Smooth muscle cell of the brain vasculature (primary cell): ENCODE results near the gene SPTBN1.
"Not testable (repeated sequence)": the region's sequence is repeated elsewhere in the genome, so short reads cannot be mapped to it uniquely, and the experiment has no call there.

Experiments
- DNase-seq: peaks from one replicate; pipeline ENCODE4 v3.0.0-alpha.2; 2012; ENCODE audit warnings: low read depth, low spot score

The SPTBN1 gene

DNA sequence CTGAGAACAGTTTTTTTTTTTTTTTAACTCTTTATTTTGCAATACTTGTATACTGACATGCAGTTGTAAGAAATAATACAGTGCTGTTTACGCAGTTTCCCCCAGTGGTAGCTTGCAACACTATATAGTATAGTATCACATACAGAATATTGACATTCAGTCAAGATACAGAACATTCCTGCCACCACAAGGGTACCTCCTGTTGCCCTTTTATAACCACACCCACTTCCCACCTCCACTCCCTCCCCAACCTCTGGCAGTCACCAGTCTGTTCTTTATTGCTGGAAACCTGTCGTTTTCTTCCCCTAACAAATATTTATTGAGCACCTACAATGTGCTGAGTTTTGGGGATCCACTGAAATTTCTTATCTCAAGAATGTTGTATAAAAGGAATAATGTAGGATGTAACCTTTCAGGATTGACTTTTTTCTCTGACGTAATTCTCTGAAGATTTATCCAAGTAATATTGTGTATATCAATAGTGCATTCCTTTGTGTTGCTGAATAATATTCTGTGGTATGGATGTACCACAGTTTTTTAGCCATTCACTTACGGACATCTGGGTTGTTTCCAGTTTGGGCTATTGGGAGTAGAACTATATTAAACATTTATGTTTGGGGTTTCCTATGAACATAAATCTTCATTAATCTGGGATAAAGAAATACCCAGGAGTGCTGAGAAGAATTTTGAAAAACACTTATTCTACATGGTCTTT, 215.9 kb downstream of the SPTBN1 start:
- DNase-seq: no peak

DNA sequence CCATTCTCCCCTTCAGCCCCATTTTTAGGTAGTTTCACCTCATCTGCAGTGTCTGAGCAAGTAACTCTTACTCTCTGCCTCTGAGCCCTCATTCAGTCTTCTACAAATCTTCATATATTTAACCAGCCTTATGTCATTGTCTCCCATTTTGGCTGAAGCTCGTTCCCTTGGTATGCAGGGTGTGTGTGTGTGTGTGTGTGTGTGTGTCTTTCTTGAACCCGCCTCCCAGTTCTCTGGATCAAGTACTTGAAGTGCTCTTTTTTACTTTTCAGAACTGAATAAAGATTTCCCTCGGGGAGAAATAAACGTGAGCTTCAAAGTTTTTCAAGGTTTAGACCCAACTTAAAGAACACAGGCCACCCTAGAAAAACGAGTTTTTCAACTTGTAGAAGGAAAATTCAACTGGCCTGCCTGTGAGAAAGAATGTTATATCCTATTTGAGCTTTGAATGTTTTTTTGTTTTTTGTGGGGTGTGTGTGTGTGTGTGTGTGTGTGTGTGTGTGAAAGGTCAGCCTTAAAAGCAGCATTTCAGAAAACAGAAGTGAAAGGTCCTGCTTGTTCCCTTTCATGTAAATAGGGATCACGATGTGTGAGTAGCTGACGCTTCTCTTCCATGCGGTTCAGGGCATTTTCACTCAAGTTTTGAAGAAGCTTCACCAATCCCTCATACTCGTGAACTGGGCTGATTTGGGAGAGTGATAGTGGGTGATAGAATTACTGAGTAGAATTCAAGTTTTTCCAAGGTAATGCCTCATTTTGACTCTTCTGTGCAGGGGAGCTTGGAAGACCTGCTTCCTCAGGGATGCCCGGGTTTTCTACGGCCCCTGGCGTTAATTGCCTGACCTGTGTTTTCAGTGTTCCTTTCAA, 216.7 kb downstream of the SPTBN1 start:
- DNase-seq: no peak

DNA sequence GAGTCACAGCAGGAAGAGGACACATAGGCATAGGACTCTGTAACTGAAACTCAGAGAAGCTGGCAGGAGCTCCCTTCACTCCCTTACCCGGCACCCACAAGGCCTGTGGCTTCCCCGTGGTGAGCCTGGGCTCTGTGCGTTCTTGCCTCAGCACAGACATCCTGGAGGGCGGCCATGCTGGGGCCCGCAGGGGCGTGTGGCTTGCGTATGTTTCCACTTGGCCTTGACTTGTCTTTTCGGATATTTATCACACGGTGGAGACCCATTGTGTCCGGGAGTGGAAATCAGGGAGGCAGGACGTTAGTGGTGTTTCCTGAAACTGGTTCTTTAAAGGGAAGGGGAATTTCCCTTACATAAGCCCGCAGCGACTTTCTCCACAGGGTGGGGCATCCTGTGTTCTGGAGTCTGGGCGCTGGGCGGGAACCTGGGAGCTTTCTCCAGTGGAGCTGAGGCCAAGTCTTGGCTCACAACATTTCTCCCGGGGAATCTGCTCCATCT, 217.4 kb downstream of the SPTBN1 start:
- DNase-seq: no peak

DNA sequence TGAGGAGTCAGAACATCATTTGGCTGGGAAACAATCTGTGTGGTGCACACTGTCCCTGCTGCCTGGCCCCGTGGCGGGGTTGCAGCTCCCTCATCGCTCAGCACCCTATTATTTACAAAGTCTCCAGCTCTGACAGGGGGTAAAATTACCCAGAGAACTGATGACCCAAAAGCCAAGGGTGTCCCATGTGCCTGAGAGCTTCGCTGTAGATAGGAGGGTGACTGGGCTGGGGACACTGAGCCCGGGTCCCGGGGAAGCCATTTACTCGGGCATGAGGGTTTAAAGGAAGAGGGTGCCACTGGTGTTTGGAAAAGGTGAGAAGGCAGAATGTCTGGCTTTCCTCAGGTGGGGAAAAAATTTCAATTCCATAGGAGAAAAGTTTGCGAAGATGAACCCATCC, 219.2 kb downstream of the SPTBN1 start:
- no peak for DNase-seq

DNA sequence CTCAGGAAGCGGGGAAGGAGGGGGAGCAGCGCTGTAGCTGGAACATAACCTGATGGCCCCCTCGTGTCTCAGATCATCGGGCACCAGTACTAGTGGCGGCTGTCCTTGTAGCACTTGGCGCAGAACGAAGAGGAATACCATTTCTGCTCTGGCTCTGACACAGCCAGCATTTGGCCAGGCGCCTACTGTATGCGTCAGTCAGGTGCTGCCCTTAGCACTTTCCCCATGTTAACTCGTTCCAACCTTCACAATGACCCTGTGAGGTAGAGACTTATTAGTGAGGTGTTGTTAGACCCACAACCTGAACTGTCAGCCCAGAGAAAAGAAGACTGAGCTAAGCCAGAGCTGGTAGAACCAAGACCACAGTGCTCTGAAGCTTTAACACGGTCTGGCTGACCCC, 219.6 kb downstream of the SPTBN1 start:
- DNase-seq: no peak

DNA sequence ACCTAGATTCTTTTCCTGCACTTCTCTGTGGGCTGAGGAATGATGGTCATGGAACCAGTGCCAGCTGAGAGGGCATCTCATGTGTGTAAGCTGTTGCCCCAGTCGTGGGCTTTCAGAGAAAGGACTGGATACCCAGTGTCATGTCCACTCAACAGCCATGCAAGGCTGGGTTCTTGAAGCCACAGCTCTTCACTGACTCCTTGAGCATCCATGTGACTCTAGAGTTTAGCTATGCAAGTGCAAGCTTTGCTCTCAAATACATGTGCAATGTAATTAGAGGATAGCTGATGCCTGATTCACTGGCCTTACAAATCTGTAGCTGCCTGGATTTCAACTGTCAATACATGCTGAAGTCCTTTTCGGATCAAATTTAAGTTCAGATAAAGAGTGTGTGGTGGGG, 220.5 kb downstream of the SPTBN1 start:
- DNase-seq: no peak

DNA sequence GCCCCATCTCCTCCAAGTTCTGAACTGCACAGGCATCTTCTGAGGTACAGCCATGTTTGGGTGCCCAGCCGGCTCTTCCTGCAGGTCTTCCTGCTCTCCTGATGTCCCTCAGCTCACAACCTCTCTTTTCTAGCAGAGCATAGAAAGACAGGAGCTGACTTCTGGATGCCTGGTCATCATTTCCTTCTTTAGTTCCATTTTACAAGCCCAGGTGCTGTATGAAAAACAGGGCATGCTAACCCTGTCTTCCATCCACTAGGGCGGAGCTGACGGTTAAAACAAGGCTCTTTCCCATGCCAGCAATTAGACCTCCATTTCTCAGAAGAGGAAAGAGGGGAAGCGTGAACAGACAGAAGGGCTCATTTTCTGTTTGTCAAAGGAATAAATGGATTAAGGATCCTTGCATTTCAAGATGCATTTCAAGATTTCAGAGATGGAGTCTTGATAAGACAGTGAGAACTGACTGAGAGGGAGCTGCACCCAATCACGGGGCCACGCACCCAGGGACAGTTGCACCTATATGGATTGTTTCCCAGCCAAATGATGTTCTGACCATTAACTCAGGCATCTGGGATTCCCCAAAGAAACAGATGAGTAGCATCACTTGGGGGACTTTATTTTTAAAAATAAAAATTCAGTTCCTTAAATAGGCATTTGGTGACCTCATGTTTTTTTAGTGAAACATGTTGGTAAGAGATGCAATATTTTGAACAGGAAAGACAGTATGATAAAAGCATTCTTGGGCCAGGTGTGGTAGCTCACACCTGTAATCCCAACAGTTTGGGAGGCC, 221.5 kb downstream of the SPTBN1 start:
- no peak for DNase-seq

DNA sequence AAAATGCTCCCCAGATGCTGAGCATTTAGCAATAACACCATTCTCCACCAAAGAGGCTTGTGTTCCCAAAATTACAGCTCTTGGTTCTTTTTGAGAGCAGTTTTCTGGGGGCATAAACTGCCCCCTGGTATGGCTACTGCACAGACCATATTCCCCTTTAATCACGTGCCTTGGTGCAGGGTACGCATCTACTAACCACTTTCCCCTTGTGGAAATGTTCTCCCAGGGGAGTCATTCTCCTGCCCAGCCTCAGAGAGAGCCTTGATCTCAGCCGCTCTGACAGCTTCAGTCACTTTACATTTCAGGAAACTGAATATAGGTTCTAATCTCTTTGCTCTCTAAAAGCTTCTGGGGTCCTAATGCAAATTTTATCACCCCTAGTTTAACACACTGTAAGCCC, 222.6 kb downstream of the SPTBN1 start:
- no peak for DNase-seq

DNA sequence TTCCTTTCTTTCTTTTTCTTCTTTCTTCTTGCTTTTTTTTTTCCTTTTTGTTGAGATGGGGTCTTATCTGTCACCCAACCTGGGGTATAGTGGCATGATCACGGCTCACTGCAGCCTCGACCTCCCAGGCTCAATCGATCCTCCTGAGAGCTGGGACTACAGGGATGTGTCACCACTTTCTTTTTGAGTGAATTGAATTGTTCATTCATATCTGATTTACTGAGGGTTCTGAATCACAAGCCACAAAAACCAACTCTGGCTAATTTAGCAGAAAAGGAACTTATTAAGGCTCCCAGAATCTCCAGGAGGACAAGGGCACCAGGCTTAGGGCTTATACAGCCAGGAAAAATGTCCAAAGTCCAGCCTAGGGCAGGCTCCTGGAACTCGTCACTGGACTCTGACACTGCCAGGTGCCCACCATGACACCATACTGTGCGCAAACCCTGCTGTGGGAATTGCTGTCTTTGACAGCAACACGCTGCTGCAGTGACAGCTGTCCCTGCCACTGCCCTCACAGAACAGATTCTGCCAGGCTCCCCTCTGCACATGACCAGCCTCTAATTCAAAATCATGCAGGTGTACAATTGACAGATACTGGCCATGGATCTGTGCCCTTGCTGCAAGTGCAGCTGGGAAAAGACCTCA, 224.4 kb downstream of the SPTBN1 start:
- DNase-seq: no peak

DNA sequence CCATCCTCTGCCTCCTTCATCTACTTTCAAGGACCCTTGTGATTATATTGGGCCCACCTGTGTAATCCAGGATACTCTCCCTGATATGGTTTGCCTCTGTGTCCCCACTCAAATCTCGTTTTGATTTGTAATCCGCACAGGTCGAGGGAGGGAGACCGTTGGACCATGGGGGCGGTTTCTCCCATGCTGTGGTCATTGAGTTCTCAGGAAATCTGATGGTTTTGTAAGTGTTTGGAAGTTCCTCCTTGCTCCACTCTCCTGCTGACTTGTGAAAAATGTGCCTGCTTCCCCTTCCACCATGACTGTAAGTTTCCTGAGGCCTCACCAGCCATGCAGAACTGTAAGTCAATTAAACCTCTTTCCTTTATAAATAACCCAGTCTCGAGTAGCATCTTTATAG, 225.3 kb downstream of the SPTBN1 start:
- no peak for DNase-seq

DNA sequence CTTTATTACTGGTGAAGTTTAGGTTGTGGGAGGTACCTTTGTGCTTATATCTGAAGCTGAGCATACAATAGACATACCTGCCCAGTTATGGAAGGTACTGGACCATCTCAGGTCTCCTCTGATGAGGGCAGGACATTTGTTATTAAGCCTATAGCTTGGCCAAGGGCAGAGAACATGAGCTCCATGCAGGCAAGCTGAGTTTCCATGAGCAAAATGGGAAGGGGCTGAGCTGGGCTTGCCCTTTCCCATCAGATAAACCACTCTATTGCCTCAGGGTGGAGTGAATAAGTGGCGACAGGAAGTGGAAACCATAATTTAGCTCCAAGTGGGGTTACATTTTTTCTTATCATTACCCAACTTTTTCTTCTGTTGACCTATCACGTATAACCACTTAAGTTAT, 227.5 kb downstream of the SPTBN1 start:
- no peak for DNase-seq

DNA sequence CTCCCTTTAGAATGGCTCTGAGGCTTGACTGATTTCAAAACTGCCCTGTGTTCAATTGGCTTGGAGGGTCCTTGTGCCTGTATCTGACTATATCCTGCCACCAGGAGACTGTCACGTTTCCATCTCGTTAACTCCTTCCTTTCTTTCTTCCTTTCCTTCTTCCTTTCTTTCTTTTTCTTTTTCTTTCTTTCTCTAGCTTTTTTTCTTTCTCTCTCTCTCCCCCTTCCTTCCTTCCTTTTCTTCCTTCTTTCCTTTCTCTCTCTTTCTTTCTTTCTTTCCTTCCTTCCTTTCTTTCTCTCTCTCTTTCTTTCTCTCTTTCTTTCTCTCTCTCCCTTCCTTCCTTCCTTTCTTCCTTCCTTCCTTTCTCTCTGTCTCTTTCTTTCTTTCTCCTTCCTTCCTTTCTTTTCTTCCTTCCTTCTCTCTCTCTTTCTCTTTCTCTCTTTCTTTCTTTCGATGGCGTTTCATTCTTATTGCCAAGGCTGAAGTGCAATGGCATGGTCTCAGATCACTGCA, 229.2 kb downstream of the SPTBN1 start:
- no peak for DNase-seq

DNA sequence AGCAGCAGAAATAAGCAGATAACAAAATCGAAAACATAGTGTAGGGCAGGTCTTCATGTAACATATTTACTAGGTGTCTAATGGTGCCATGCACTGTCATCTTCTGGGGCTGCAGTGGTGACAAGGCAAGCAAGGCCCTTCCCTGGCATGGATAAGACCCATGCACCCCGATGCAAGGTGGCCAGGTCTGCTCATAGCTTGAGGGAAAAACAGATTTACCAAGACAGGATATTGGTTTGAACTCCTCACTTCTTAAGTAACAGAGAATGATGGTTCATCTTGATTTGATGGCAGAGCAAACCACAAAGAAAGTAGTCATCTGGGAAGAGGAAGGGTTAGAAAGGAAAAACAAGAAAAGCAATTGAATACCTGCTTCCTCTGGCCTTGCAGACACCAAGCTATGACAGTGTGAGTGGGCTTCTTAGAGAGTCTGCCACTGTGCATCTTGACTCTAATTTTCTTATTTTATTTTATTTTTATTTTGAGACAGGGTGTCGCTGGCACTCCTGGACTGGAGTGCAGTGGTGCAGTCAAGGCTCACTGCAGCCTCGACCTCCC, 231.5 kb downstream of the SPTBN1 start:
- no peak for DNase-seq

DNA sequence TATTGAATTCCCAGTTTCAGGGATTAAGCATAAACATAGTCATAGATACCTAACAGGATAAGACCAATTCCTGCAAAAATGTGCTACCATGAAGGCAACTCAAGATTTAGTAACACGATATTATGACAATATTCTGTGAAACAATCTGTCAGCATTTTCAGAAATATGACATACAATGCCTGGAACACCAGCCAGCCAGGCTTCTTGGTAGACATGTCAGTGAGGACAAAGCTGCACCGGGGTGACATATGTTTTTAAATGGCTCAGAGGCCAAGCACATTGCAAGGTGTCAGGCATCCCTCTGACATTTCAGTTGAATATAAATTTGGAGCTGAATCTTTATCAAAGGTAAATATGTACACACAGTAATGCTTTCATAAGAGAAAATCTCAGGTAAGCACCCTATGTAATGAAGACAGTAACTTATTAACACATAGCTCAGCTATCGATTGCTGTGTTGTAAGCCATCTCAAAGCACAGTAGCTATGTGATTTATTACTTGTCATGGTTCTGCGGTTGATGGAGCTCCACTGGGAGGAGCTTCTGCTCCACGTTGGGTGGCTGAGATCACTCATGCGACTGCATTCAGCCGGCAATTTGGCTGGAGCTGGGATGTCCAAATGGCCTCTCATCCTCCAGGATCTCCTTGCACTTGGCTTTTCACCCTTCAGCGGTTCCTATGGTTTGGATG, 235.5 kb downstream of the SPTBN1 start:
- DNase-seq: no peak

DNA sequence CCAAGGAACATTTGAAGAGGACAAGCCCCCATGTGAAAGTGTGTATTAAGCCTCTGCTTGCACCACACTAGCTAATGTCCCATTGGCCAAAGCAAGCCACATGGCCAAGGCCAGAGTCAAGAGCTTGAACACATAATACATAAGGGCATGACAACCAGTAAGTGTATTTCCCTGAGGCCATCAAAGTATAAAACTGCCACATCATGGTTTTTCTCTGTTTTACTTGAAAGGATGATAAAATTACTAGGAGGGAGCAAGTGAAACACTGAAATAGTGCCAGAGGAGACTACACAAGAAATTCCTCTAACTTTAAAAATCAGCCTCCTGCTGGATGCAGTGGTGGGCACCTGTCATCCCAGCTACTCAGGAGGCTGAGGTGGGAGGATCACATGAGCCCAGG, 236.4 kb downstream of the SPTBN1 start:
- DNase-seq: no peak

DNA sequence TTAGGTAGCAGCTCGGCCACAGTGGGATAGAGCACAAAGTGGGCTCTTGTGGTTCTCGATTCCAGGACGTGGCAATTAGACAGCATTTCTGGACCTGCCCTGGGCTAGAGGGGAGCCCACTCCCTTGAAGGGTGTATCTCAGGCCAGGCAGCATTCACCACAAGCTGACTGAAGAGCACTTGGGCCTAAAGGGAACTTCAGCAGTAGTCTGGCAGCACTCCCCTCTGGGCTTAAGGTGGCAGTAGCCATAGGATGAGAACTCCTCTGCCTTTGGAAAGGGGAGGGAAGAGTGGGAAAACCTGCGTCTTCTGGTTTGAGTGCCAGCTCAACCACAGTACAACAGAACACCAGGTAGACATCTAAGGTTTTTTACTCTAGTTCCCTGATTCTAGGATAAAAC, 239.3 kb downstream of the SPTBN1 start:
- no peak for DNase-seq

DNA sequence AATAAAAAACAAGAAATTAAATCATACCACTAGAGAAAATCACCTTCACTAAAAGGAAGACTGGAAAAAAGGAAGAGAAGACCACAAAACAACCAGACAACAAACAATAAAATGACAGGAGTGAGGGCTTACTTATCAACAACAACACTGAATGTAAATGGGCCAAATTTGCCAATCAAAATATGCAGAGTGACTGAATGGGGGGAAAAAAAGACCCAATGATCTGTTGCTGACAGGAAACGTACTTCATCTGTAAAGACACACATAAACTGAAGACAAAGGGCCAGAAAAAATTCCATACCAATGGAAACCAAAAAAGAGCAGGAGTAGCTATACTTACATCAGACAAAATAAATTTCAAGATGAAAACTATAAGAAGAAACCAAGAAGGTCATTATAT, 241.8 kb downstream of the SPTBN1 start:
- no peak for DNase-seq

DNA sequence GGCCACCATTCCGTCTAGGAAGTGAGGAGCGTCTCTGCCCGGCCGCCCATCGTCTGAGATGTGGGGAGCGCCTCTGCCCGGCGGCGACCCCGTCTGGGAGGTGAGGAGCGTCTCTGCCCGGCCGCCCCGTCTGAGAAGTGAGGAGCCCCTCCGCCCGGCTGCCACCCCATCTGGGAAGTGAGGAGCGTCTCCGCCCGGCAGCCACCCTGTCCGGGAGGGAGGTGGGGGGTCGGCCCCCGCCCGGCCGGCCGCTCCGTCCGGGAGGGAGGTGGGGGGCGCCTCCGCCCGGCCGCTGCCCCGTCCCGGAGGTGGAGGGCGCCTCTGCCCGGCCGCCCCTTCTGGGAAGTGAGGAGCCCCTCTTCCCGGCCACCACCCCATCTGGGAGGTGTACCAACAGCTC, 242.8 kb downstream of the SPTBN1 start:
- DNase-seq: not testable (repeated sequence)

DNA sequence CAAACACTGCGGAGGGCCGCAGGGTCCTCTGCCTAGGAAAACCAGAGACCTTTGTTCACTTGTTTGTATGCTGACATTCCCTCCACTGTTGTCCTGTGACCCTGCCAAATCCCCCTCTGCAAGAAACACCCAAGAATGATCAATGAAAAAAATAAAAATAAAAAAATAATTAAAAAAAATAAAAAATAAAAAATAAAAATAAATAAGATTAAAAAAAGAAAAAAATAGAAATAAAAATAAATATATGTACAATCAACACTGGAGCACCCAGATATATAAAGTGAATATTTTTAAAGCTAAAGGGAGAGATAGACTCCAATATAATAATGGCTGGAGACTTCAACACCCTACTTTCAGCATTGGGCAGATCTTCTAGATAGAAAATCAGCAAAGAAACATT, 243.5 kb downstream of the SPTBN1 start:
- no peak for DNase-seq

DNA sequence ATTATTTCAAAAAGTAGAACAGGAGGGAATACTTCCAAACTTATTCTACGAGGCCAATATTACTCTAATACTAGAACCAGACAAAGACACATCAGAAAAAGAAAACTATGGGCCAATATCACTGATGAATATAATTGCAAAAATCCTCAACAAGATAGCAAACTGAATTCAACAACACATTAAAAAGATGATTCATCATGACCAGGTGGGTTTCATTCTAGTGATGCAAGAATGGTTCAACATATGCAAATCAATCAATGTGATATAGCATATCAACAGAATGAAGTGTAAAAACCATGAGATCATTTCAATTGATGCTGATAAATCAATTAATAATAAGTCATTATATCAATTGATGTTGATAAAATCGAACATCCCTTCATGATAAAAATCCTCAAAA, 244.9 kb downstream of the SPTBN1 start:
- no peak for DNase-seq

DNA sequence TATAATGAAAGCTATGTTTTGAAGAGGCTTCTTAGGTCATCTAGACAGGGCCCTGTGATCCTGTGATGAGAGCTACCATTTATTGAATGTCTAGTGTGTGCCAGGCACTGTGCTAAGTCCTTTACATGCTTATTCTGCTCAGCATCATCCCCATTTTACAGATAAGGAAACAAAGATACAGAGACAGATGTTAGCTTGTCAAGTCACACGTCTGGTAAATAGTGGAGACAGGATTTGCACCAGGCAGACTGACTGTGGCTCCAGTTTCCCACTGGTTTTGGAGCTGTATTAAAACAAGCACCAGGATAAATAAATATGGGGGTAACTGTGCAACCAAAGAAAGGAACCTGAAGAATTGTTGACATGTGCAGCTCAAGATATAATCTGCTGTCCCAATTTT, 248.1 kb downstream of the SPTBN1 start:
- no peak for DNase-seq
